Measurements from ENCODE around the gene STAT1. TPM values are rescaled to one million over a fixed set of nuclear protein-coding genes. Genes with fewer than 3 reads are reported as not detected.

Gene STAT1
- total RNA-seq, 1 donor from 2014 or later = 55.8 TPM

- peak in 1 of 2 donors; percentile 42 for DNase-seq (ENCODE audit: low read depth in 2 of 2)
Observed at GRCh38 chr2:191032588-191033429, 18.8 kb upstream of the STAT1 start.

GRCh38 chr2:191031256-191031655 is 17.3 kb upstream of the STAT1 start:
- DNase-seq (ENCODE audit: low read depth in 2 of 2) = peak; percentile 70 to 95

GRCh38 chr2:191030521-191031154 is 16.7 kb upstream of the STAT1 start:
- DNase-seq (ENCODE audit: low read depth in 2 of 2) = peak; percentile 74 to 88

GRCh38 chr2:191029280-191029950 is 15.4 kb upstream of the STAT1 start:
- no peak for DNase-seq (ENCODE audit: low read depth in 2 of 2)

GRCh38 chr2:191026377-191026776 is 12.4 kb upstream of the STAT1 start:
- DNase-seq (ENCODE audit: low read depth in 2 of 2) = no peak

GRCh38 chr2:191025135-191025534 is 11.2 kb upstream of the STAT1 start:
- DNase-seq (ENCODE audit: low read depth in 2 of 2) = no peak

GRCh38 chr2:191023235-191023679 is 9.3 kb upstream of the STAT1 start:
- DNase-seq (ENCODE audit: low read depth in 2 of 2) = peak; percentile 82 to 88

- peak in 1 of 2 donors; percentile 40 for DNase-seq (ENCODE audit: low read depth in 2 of 2)
Observed at GRCh38 chr2:191020742-191021381, 6.9 kb upstream of the STAT1 start.

- peak; percentile 94 to 98 for DNase-seq (ENCODE audit: low read depth in 2 of 2)
Observed at GRCh38 chr2:191020221-191020741, 6.3 kb upstream of the STAT1 start.

GRCh38 chr2:191019376-191019775 is 5.4 kb upstream of the STAT1 start:
- no peak for DNase-seq (ENCODE audit: low read depth in 2 of 2)

GRCh38 chr2:191018643-191019119 is 4.7 kb upstream of the STAT1 start:
- DNase-seq (ENCODE audit: low read depth in 2 of 2) = no peak

GRCh38 chr2:191018048-191018447 is 4.1 kb upstream of the STAT1 start:
- DNase-seq (ENCODE audit: low read depth in 2 of 2) = no peak

GRCh38 chr2:191015831-191016230 is 1.9 kb upstream of the STAT1 start:
- DNase-seq (ENCODE audit: low read depth in 2 of 2) = no peak

- DNase-seq (ENCODE audit: low read depth in 2 of 2) = no peak
Observed at GRCh38 chr2:191015239-191015638, 1.3 kb upstream of the STAT1 start.

GRCh38 chr2:191014653-191015020 is 666 bp upstream of the STAT1 start:
- DNase-seq (ENCODE audit: low read depth in 2 of 2) = no peak

GRCh38 chr2:191013682-191013931 is 364 bp downstream of the STAT1 start:
- DNase-seq (ENCODE audit: low read depth in 2 of 2) = no peak

- peak in 1 of 2 donors; percentile 14 for DNase-seq (ENCODE audit: low read depth in 2 of 2)
Observed at GRCh38 chr2:191012845-191013681, 908 bp downstream of the STAT1 start.

GRCh38 chr2:191012346-191012745 is 1.6 kb downstream of the STAT1 start:
- no peak for DNase-seq (ENCODE audit: low read depth in 2 of 2)

- no peak for DNase-seq (ENCODE audit: low read depth in 2 of 2)
Observed at GRCh38 chr2:191010887-191011885, 2.8 kb downstream of the STAT1 start.

All from dermis microvascular lymphatic vessel endothelial cell (primary cell).